Subcutaneous abdominal adipose tissue (tissue), 5 donors: Measurements from ENCODE around the gene NEK10.

Source experiments
- H3K27ac ChIP-seq: one replicate; pipeline ENCODE4 v1.7.0; 2013; ENCODE audit warnings: low read depth, mild to moderate bottlenecking, inconsistent platforms, low read length, moderate library complexity
- H3K27me3 ChIP-seq, 5 donors: one replicate each; pipeline ENCODE4 v1.7.0; 2013; ENCODE audit warnings: low read length in 5 of 5, inconsistent platforms in 1 of 5; ENCODE audit not compliant: control insufficient read depth in 5 of 5, insufficient read depth in 4 of 5
- H3K36me3 ChIP-seq, 5 donors: one replicate each; pipeline ENCODE4 v1.7.0; 2013; ENCODE audit warnings: low read length in 5 of 5; ENCODE audit not compliant: control insufficient read depth in 5 of 5, insufficient read depth in 5 of 5
- H3K4me1 ChIP-seq, 5 donors: one replicate each; pipeline ENCODE4 v1.7.0; 2013; ENCODE audit warnings: low read length in 5 of 5, mild to moderate bottlenecking in 3 of 5, moderate library complexity in 1 of 5; ENCODE audit not compliant: control insufficient read depth in 5 of 5, insufficient read depth in 5 of 5
- H3K4me3 ChIP-seq, 5 donors: one replicate each; pipeline ENCODE4 v1.7.0; 2013; ENCODE audit warnings: low read length in 5 of 5, low read depth in 1 of 5
- H3K9ac ChIP-seq, 5 donors: one replicate each; pipeline ENCODE4 v1.7.0; 2013; ENCODE audit warnings: low read length in 5 of 5, mild to moderate bottlenecking in 4 of 5, moderate library complexity in 3 of 5
- H3K9me3 ChIP-seq, 5 donors: one replicate each; pipeline ENCODE4 v1.7.0; 2013; ENCODE audit warnings: low read length in 5 of 5; ENCODE audit not compliant: control insufficient read depth in 5 of 5
- donor health status: healthy.
- donor health status: healthy.
- donor health status: healthy.
- donor health status: healthy.
- donor health status: healthy.

Gene NEK10

GRCh38 chr3:27353221-27353620 is 16.0 kb downstream of the NEK10 start:
- no peaks in the 10 kb centered on the region for H3K27me3 ChIP-seq
- H3K36me3 ChIP-seq = no peaks in the 10 kb centered on the region
- H3K9ac ChIP-seq = no peak overlapping the region

GRCh38 chr3:27352047-27352446 is 17.1 kb downstream of the NEK10 start:
- H3K27ac ChIP-seq = peak overlapping the region; percentile 39
- H3K27me3 ChIP-seq = no peaks in the 10 kb centered on the region
- no peaks in the 10 kb centered on the region for H3K9me3 ChIP-seq
- no peak overlapping the region for H3K9ac ChIP-seq
- no peaks in the 10 kb centered on the region for H3K36me3 ChIP-seq
- peaks cover 0 to 37% (median 17%) of the 10 kb centered on the region in 5 donors for H3K4me1 ChIP-seq
- H3K4me3 ChIP-seq = no peak overlapping the region

More at GRCh38 chr3:27353221-27353620, 16.0 kb downstream of the NEK10 start:
- H3K27ac ChIP-seq = peak overlapping the region; percentile 39
- H3K4me3 ChIP-seq = no peak overlapping the region
- H3K9me3 ChIP-seq = no peaks in the 10 kb centered on the region
- H3K4me1 ChIP-seq = peaks cover 0 to 37% (median 17%) of the 10 kb centered on the region in 5 donors

GRCh38 chr3:27349832-27350231 is 19.4 kb downstream of the NEK10 start:
- no peaks in the 10 kb centered on the region for H3K9me3 ChIP-seq
- H3K36me3 ChIP-seq = no peaks in the 10 kb centered on the region
- no peak overlapping the region for H3K9ac ChIP-seq
- H3K27me3 ChIP-seq = no peaks in the 10 kb centered on the region
- H3K4me3 ChIP-seq = no peak overlapping the region
- peaks cover 0 to 33% (median 16%) of the 10 kb centered on the region in 5 donors for H3K4me1 ChIP-seq
- H3K27ac ChIP-seq = no peak overlapping the region

- Histone ChIP-seq H3K9me3 (no peaks in the 10 kb centered on the region), H3K27ac (no peak overlapping the region), H3K9ac (no peak overlapping the region), H3K4me1 (peaks cover 0 to 4% (median 0%) of the 10 kb centered on the region in 5 donors), H3K27me3 (no peaks in the 10 kb centered on the region), H3K36me3 (no peaks in the 10 kb centered on the region), H3K4me3 (no peak overlapping the region)
These were observed 23.0 kb downstream of the NEK10 start for GRCh38 chr3:27345959-27346865.

- no peak overlapping the region for H3K27ac ChIP-seq
- H3K4me1 ChIP-seq = peaks cover 0 to under 1% (median 0%) of the 10 kb centered on the region in 5 donors
- H3K4me3 ChIP-seq = no peak overlapping the region
- no peaks in the 10 kb centered on the region for H3K27me3 ChIP-seq
- no peaks in the 10 kb centered on the region for H3K9me3 ChIP-seq
- no peaks in the 10 kb centered on the region for H3K36me3 ChIP-seq
- no peak overlapping the region for H3K9ac ChIP-seq
These were observed 23.7 kb downstream of the NEK10 start for GRCh38 chr3:27345493-27345892.

- Histone ChIP-seq H3K4me3 (no peak overlapping the region), H3K9me3 (no peaks in the 10 kb centered on the region), H3K9ac (no peak overlapping the region), H3K27me3 (no peaks in the 10 kb centered on the region), H3K36me3 (no peaks in the 10 kb centered on the region), H3K4me1 (no peaks in the 10 kb centered on the region), H3K27ac (no peak overlapping the region)
These were observed 24.1 kb downstream of the NEK10 start for GRCh38 chr3:27345045-27345444.

- H3K4me1 ChIP-seq = no peaks in the 10 kb centered on the region
- H3K9me3 ChIP-seq = peaks cover 0 to 2% (median 0%) of the 10 kb centered on the region in 5 donors
- no peak overlapping the region for H3K9ac ChIP-seq
- no peak overlapping the region for H3K4me3 ChIP-seq
- H3K27ac ChIP-seq = no peak overlapping the region
- no peaks in the 10 kb centered on the region for H3K36me3 ChIP-seq
- H3K27me3 ChIP-seq = no peaks in the 10 kb centered on the region
These were observed 25.0 kb downstream of the NEK10 start for GRCh38 chr3:27344192-27344591.

GRCh38 chr3:27342267-27342666 is 26.9 kb downstream of the NEK10 start:
- H3K36me3 ChIP-seq = no peaks in the 10 kb centered on the region
- no peaks in the 10 kb centered on the region for H3K4me1 ChIP-seq
- H3K9me3 ChIP-seq = peaks cover 0 to 2% (median 0%) of the 10 kb centered on the region in 5 donors
- H3K4me3 ChIP-seq = no peak overlapping the region
- no peak overlapping the region for H3K9ac ChIP-seq
- H3K27me3 ChIP-seq = no peaks in the 10 kb centered on the region
- no peak overlapping the region for H3K27ac ChIP-seq

- H3K27me3 ChIP-seq = no peaks in the 10 kb centered on the region
- no peak overlapping the region for H3K9ac ChIP-seq
- no peaks in the 10 kb centered on the region for H3K36me3 ChIP-seq
- H3K9me3 ChIP-seq = peaks cover 0 to 2% (median 0%) of the 10 kb centered on the region in 5 donors
- no peak overlapping the region for H3K27ac ChIP-seq
- H3K4me3 ChIP-seq = no peak overlapping the region
- H3K4me1 ChIP-seq = no peaks in the 10 kb centered on the region
These were observed 28.6 kb downstream of the NEK10 start for GRCh38 chr3:27340534-27340933.

- H3K4me1 ChIP-seq = no peaks in the 10 kb centered on the region
- peaks cover 0 to 2% (median 0%) of the 10 kb centered on the region in 5 donors for H3K9me3 ChIP-seq
- no peak overlapping the region for H3K4me3 ChIP-seq
- H3K9ac ChIP-seq = no peak overlapping the region
- no peaks in the 10 kb centered on the region for H3K36me3 ChIP-seq
- no peak overlapping the region for H3K27ac ChIP-seq
- H3K27me3 ChIP-seq = no peaks in the 10 kb centered on the region
These were observed 33.6 kb downstream of the NEK10 start for GRCh38 chr3:27335571-27335970.
